Hindlimb muscle (tissue), 1 donor: ENCODE data around the gene PLCH2. TPM values are rescaled to one million over a fixed set of nuclear protein-coding genes. Genes with fewer than 3 reads are reported as not detected.
"Not testable (repeated sequence)": the region's sequence is repeated elsewhere in the genome, so short reads cannot be mapped to it uniquely, and the experiment has no call there.

Experiments
- DNase-seq: peaks from one replicate; pipeline ENCODE4 v3.0.0-alpha.2; 2013
- polyA plus RNA-seq: library from polyadenylated mRNA; unstranded; fragments of 120-200 nt; gene quantifications from one replicate; pipeline ENCODE4 v1.2.1, GENCODE V29; 2013; ENCODE audit not compliant: insufficient read length

PLCH2 gene, protein sequence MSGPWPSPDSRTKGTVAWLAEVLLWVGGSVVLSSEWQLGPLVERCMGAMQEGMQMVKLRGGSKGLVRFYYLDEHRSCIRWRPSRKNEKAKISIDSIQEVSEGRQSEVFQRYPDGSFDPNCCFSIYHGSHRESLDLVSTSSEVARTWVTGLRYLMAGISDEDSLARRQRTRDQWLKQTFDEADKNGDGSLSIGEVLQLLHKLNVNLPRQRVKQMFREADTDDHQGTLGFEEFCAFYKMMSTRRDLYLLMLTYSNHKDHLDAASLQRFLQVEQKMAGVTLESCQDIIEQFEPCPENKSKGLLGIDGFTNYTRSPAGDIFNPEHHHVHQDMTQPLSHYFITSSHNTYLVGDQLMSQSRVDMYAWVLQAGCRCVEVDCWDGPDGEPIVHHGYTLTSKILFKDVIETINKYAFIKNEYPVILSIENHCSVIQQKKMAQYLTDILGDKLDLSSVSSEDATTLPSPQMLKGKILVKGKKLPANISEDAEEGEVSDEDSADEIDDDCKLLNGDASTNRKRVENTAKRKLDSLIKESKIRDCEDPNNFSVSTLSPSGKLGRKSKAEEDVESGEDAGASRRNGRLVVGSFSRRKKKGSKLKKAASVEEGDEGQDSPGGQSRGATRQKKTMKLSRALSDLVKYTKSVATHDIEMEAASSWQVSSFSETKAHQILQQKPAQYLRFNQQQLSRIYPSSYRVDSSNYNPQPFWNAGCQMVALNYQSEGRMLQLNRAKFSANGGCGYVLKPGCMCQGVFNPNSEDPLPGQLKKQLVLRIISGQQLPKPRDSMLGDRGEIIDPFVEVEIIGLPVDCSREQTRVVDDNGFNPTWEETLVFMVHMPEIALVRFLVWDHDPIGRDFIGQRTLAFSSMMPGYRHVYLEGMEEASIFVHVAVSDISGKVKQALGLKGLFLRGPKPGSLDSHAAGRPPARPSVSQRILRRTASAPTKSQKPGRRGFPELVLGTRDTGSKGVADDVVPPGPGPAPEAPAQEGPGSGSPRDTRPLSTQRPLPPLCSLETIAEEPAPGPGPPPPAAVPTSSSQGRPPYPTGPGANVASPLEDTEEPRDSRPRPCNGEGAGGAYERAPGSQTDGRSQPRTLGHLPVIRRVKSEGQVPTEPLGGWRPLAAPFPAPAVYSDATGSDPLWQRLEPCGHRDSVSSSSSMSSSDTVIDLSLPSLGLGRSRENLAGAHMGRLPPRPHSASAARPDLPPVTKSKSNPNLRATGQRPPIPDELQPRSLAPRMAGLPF (N-terminal part only)
- polyA plus RNA-seq: 1.0 TPM

DNA sequence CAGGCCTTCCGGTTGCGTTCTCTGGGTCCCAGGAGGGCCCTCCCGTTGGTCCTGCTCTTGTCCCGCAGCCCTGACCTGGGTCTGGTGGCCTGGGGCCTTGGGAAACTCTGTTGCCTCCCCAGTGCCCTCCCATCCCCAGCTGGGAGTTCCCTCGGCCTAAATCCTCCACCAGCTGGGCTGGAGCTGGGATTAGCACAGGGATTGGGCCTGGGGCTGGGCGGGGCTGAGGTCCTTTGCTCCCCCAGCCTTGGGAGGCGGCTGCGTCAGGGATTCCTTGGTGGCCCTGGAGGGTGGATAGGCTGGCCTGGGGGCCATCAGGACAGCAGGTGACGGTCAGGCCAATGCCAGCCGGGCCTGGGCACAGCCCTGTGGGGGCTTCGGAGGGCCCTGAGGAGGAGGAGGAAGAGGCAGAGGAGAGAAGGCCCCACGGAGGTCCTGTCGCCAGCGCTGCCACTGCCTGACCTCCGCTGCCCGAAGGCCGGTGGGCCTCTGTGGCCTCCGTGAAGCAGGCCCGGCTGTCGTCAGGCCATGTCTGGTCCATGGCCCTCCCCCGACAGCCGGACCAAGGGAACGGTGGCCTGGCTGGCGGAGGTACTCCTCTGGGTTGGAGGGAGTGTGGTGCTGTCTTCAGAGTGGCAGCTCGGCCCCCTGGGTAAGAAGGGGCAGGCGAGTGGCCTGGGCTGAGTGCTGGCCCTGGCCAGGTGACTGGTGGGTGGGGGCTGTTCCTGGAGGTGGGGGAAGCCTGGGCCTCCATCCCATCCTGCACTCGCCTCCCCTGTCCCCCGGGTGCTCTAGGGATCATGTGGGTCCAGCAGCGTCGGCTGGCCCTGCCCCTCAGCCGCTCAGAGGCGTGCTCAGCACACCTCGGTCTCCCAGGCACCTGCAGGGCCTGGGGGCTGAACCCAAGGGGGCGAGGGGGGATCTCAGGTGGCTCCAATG lies at the start of gene PLCH2:
Gene PLCH2, plus strand, starts transcription at position 229 of the 939 bp plus-strand sequence. Its CDS starts 300 bp downstream, at position 529.
- DNase-seq: no peak

GRCh38 chr1:2426540-2426939 lies 49.5 kb upstream of the PLCH2 start:
- no peak for DNase-seq

DNA sequence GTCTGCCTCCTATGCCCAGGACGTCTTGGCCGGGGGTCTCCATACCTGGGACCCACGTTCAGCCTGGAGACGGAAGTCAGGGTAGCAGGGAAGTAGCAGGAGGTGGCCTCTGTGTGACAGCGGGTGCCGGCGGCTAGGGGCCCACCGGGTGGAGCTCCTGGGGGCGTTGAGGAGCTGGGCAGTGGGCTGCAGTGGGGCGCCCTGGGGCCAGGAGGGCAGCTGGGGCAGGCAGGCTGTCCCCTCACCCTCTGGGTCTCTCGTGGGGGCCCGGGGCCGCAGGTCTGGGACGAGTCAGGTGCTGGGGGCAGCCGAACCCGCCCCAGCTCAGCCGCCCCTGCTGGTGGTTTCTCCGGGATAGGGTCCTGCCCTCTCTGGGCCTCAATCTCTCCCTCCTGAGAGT lies 49.0 kb upstream of the PLCH2 start:
- no peak for DNase-seq

GRCh38 chr1:2427976-2428375 lies 48.1 kb upstream of the PLCH2 start:
- no peak for DNase-seq

DNA sequence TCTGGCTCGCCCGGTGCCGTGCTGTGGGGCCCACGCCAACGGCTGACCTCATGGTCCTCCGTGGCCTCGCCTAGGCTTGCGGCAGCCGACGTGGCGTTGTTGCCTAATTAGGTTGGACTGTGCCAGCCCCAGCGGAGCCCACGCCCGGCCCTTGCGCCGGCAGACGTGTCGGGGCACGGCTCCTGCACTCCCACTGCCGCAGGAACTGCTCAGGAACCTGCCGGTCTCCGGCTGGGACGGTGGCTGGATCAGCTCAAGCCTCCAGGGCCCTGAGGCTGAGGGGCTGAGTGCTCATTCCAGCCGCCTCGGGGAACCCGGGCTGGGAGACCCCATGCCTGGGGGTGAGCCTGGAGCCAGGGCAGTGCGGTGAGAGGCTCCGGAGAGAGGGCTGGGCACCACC lies 47.6 kb upstream of the PLCH2 start:
- no peak for DNase-seq

- DNase-seq: no peak
These were observed 46.1 kb upstream of the PLCH2 start for GRCh38 chr1:2429780-2430591.

GRCh38 chr1:2430592-2430973 lies 45.5 kb upstream of the PLCH2 start:
- no peak for DNase-seq

DNA sequence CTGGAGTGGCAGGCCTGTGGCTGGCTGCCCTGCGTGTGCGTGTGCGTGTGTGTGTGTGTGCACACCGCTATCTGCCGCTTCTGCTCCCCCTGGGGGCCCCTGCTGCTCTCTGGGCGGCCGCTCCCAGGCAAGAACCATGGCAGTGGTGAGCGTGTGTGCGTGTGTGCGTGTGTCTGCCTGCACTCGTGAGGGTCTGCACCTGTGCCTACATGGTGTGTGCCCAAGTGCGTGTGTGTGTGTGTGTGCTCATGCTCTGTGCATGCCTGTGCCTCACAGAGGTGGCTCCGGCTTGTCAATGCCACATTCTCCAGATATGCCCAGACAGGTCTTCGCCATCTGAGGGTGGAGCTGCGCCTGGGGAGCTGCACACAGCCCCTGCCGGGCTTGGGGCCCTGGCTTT lies 45.0 kb upstream of the PLCH2 start:
- DNase-seq: no peak

GRCh38 chr1:2431518-2431917 lies 44.6 kb upstream of the PLCH2 start:
- no peak for DNase-seq

DNA sequence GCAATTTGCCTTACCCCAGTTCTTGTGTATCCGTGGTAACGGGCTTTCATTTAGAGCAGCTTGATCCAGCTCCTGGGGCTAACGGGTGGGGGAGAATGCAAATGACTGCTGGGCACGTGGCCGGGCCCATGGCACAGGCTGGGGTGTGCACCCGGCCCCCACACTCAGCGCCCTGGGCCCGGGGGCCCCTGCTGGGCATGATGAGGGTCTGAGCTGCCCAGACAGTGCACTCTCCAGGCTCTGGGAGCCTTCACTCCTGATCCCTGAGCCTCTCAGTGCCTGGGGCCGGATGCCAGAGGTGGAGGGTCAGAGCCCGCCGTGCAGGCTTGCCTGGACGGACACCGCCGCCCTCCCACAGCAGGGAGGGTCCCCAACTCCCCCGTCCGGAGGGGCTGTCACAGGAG lies 43.6 kb upstream of the PLCH2 start:
- no peak for DNase-seq

GRCh38 chr1:2433196-2433595 lies 42.9 kb upstream of the PLCH2 start:
- DNase-seq: no peak

- DNase-seq: no peak
These were observed 42.0 kb upstream of the PLCH2 start for GRCh38 chr1:2433936-2434655.

GRCh38 chr1:2435091-2435490 lies 41.0 kb upstream of the PLCH2 start:
- DNase-seq: no peak

DNA sequence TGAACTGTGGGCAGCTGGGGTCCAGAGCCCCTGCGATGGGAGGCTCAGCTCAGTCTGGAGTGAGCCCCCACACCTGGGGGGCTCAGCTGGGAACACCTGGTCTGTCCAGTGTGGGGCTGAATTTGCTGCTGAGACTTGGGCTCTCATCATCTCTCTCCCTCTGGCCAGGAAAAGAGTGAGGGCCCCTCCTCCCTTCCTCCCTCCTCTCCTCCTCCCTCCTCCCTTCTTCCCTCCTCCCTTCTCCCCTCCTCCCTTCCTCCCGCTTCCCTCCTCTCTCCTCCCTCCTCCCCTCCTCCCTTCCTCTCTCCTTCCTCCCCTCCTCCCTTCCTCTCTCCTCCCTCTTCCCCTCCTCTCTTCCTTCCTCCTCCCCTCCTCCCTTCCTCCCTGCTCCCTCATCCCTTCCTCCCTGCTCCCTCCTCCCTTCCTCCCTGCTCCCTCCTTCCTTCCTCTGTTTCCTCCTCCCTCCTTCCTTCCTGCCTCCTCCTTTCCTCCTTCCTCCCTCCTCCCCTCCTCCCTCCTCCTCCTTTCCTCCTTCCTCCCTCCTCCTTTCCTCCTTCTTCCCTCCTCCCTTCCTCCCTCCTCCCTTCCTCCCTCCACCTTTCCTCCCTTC lies 40.2 kb upstream of the PLCH2 start:
- DNase-seq: no peak

GRCh38 chr1:2436876-2437275 lies 39.2 kb upstream of the PLCH2 start:
- DNase-seq: no peak

- no peak for DNase-seq
These were observed 38.5 kb upstream of the PLCH2 start for GRCh38 chr1:2437617-2438016.

DNA sequence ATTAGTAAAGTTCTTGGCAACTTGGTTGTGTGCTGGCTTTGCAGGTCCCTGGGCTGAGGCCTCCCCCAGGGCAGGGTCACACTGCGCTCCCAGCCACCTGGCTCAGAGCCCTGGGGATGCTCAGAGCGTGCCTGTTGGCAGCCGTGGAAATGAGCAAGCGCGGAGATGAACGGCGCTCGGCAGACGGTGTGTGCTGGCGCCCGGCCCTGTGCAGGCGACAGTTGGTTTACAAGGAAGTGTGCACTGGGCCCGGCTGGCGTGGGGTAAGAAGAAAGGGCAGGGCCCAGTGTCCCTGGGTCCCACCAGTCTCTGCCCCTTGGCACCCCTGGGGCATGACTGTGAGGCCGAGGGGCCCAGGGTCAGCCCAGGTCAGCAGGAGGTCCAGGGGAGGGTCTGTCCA lies 38.1 kb upstream of the PLCH2 start:
- DNase-seq: no peak

- DNase-seq: no peak
These were observed 37.4 kb upstream of the PLCH2 start for GRCh38 chr1:2438641-2439040.

GRCh38 chr1:2439369-2439768 lies 36.7 kb upstream of the PLCH2 start:
- DNase-seq: no peak

DNA sequence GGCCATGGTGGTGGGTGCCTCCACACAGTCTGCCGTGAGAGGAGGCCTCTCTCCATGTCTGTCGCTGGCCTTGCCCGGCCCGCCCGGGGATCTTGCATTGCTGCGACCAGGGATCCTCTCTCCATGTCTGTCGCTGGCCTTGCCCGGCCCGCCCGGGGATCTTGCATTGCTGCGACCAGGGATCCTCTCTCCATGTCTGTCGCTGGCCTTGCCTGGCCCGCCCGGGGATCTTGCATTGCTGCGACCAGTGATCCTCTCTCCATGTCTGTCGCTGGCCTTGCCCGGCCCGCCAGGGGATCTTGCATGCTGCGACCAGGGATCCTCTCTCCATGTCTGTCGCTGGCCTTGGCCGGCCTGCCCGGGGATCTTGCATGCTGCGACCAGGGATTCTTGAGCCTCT lies 35.7 kb upstream of the PLCH2 start:
- DNase-seq: not testable (repeated sequence)
